Inferior parietal cortex (tissue), 1 donor: Measurements from ENCODE around the gene TUBB6.
A peak's percentile ranks its signal among the peaks of the same experiment; 100 is the strongest.

Experiments used
- DNase-seq: peaks from one replicate; pipeline ENCODE4 v3.0.0-alpha.2; 2016; ENCODE audit errors: extremely low spot score

The TUBB6 gene

DNA sequence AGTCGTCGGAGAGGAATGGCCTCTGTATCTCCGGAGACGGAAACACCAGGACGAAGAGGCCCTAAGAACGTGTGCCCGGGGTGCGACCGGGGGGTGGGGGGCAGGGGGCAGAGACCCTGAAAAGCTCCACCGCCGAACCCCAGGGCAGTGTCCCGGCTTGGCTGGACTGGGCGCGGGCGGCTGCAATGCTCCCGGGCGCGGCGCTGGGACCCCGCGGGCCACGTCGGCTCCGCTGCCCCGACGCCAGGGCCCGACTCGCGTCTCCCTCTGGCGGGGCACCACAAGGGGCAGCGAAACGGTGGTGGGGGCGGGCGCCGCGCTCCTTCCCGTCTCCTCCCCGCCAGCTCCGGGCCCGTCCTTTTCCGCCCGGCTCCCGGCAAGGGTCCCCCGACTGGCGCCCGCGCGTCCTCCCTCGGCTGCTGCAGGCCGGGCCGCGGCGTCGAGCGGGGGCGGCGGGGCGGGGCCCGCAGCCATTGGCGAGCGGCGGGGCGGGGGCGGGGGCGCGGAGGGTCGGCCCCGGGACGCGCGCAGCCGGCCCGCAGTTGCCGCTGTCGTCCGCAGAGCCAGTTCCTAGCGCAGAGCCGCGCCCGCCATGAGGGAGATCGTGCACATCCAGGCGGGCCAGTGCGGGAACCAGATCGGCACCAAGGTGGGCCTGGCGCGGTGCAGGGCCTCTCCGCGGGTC lies at the start of gene TUBB6:
TUBB6 (plus strand) TSS at position 541 of the 685 bp plus-strand sequence; CDS start at position 593, 52 bp downstream.
- no peak for DNase-seq

- DNase-seq, result no peak
Measured at GRCh38 chr18:12258719-12259705, 49.0 kb upstream of the TUBB6 start.

DNA sequence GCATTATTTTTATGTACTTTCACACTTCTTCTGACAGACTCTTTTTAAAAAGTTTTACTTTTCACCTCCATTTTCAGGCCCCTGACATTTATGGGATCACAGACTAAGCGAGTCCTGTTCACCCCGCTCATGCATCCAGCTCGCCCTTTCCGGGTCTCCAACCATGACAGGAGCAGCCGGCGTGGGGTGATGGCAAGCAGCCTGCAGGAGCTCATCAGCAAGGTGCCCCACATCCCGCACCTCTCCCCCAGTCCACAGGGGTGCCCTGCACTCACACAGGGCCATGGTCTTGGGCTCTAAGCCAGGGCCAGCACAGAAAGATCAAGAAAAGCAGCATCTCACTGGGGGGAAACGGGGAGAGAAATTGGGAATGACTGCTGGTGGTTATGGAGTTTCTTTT lies 45.3 kb upstream of the TUBB6 start:
- DNase-seq, result no peak

- DNase-seq, result no peak
Measured at GRCh38 chr18:12264864-12265263, 43.2 kb upstream of the TUBB6 start.

- DNase-seq, result peak; percentile 78
Measured at GRCh38 chr18:12271376-12272235, 36.4 kb upstream of the TUBB6 start.

- DNase-seq, result no peak
Measured at GRCh38 chr18:12274793-12275192, 33.2 kb upstream of the TUBB6 start.

- no peak for DNase-seq
Measured at GRCh38 chr18:12276736-12277554, 31.1 kb upstream of the TUBB6 start.

DNA sequence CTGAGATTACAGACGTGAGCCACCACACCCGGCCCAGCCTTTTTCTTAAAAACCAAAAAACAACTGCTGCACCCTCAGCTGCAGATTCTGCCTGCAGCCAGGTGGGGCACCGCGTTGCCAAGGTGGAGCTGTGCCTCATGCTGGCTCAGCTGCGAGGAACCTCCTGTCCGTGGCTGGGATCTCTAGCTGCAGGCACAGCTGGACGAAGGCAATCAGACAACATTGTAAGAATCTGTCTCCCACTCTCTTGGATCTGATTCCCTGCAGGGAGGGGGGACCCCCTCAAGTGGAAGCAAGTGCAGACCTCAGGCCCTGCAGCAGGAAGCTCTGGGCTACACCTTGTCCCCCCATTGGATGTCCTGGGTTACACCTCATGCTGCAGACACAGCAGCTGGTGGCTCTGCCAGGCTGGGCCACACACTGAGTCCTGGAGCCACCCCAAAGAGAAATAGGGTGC lies 29.8 kb upstream of the TUBB6 start:
- no peak for DNase-seq

DNA sequence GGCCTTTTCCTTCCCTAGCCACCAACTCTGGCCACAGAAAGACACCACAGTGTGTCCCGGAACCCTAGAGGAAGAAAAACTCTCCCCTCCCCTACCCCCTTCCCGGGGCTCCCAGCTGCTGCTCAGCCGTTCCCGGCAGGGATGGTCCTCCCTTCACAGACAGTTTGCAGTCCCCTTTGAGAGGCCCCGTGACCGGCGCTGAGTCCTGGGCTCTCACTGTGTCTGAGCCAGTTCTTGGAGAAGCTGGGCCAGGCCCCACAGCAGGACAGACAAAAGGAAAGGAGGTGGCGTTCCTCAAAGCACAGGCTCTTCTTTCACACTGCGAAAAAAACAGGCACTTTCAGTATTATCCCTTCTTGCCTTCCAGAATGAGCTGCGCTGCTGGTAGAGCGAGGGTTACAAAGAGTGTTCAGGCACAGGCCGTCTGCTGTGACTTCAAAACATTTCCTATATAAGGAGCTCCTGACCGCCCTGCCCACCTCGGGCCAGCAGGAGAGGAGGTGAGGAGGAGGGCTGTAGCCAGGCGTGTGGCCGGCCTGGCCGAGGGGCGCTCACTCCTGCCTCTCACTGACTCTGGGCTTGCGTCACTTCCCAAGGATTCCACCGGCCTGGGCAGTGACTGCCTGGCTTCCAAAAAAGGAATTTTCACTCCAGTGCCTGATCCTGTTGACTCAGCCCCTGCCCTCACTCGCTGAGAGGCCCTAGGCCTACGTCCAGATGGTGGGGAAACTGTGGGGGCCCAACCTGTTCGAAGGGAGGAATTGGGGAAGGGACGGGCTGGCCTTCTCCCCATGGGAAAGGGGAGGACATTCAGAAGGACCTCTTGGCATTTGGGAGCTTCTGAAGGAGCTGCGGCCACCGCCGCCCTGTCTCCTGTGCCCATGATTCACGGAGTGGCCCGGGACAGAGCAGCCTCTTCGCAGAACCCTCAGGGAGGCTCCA lies 29.0 kb upstream of the TUBB6 start:
- DNase-seq, result no peak

GRCh38 chr18:12279781-12280531 lies 28.1 kb upstream of the TUBB6 start:
- DNase-seq, result no peak

- DNase-seq, result no peak
Measured at GRCh38 chr18:12281861-12282260, 26.2 kb upstream of the TUBB6 start.

DNA sequence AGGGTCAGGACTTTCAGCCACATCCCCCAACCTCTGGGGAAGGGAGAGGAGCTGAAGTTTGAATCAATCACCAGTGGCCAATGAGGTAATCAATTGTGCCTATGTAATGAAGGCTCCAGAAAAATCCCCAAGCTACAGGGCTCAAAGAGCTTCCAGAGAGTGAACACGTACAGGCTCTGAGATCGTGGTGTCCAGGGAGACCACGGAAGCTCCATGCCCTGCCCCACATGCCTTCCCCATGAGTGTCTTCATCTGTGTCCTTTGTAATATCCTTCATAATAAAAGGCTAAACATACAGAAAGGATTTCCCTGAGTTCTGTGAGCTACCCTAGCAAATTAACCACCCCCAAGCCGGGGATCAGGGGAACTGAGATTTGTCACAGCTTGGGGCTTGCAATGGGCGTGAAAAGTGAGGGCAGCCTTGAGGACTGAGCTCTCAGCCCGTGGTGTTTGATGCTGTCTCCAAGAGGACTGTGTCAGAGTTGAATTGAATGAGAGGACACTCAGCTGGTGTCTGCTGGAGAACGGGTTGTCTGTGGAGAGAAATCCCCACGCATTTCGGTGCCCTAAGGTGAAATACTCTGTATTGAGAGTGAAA lies 25.5 kb upstream of the TUBB6 start:
- no peak for DNase-seq

DNA sequence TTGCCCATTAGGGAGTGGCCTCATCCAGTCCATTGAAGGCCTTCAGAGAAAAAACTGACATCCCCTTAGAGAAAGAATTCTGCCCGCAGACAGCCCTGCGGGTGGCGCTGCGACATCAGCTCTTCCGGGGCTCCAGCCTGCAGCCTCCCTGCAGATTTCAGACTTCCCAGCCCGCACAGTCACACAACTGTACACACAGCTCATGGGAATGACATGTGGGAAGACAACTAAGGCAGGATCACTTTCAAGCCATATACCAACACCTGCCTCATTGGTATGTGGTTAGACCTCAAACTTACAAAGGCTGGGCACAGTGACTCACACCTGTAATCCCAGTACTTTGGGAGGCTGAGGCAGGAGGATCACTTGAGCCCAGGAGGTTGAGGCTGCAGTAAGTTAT lies 24.8 kb upstream of the TUBB6 start:
- no peak for DNase-seq

GRCh38 chr18:12283666-12284065 lies 24.4 kb upstream of the TUBB6 start:
- DNase-seq, result no peak

- no peak for DNase-seq
Measured at GRCh38 chr18:12287131-12287681, 20.8 kb upstream of the TUBB6 start.

- DNase-seq, result no peak
Measured at GRCh38 chr18:12287684-12288402, 20.2 kb upstream of the TUBB6 start.

- DNase-seq, result no peak
Measured at GRCh38 chr18:12288403-12288755, 19.7 kb upstream of the TUBB6 start.

DNA sequence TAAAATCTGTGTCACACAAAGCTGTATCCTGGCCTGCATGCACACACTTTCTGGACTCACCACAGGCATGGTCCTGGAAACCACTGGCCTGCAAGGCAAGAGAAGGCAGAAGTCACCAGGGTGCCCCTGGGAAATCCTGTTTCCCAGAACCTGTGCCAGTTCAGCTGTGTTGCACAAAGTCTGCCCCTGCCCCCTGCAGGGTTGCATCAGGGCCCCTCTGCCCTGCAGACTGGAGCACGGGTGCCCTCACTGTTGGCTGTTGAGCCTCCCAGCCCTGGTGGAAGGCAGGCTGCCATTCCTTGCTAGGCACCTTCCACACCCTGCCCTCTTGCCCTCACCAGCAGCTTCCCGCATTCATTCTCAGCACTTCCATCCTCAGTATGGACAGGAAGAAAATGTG lies 18.0 kb upstream of the TUBB6 start:
- DNase-seq, result no peak
